ENCODE measurements around the gene KCNK3. TPM values are rescaled to one million over a fixed set of nuclear protein-coding genes. Genes with fewer than 3 reads are reported as not detected.

KCNK3 gene
- 1 to 10 TPM; 1.6 to 7.7 (median 3.5) TPM for total RNA-seq

GRCh38 chr2:26692279-26692896 is at the start of gene KCNK3:
Gene KCNK3, plus strand, starts transcription at chr2:26692722. Its CDS starts 154 bp downstream, at chr2:26692876.
- no peak for TF ChIP-seq CTCF (IDR thresholded peaks at IDR 0.05)
- ATAC-seq (ENCODE audit: low FRiP score) (peak; percentile 91), DNase-seq (ENCODE audit: low spot score) (no peak)

- ATAC-seq (ENCODE audit: low FRiP score), result no peak
- no peak for TF ChIP-seq CTCF (IDR thresholded peaks at IDR 0.05)
- DNase-seq (ENCODE audit: low spot score), result no peak
Observed at GRCh38 chr2:26644188-26644835, 48.2 kb upstream of the KCNK3 start.

- ATAC-seq (ENCODE audit: low FRiP score) (no peak), DNase-seq (ENCODE audit: low spot score) (no peak)
- no peak for TF ChIP-seq CTCF (IDR thresholded peaks at IDR 0.05)
Observed at GRCh38 chr2:26645762-26646161, 46.8 kb upstream of the KCNK3 start.

- DNase-seq (ENCODE audit: low spot score), result no peak
- TF ChIP-seq CTCF (IDR thresholded peaks at IDR 0.05), result no peak
- no peak for ATAC-seq (ENCODE audit: low FRiP score)
Observed at GRCh38 chr2:26646986-26647672, 45.4 kb upstream of the KCNK3 start.

- TF ChIP-seq CTCF (IDR thresholded peaks at IDR 0.05), result no peak
- DNase-seq (ENCODE audit: low spot score) (no peak), ATAC-seq (ENCODE audit: low FRiP score) (no peak)
Observed at GRCh38 chr2:26647981-26648380, 44.5 kb upstream of the KCNK3 start.

- no peak for DNase-seq (ENCODE audit: low spot score)
- TF ChIP-seq CTCF (IDR thresholded peaks at IDR 0.05), result no peak
- ATAC-seq (ENCODE audit: low FRiP score), result no peak
Observed at GRCh38 chr2:26648516-26648915, 44.0 kb upstream of the KCNK3 start.

Measured in omental fat pad (tissue), 4 donors.